ENCODE measurements around the gene CNOT6L. TPM values are rescaled to one million over a fixed set of nuclear protein-coding genes. Genes with fewer than 3 reads are reported as not detected.

The CNOT6L gene
- total and polyA plus RNA-seq, 10 donors: 7.0 to 122 (median 81.6) TPM

- Histone ChIP-seq H3K27me3 (replicated peaks in 1 of 7) (no peaks in the 10 kb centered on the region), H3K4me3 (no peak overlapping the region), H3K36me3 (peaks cover 0 to 72% (median 16%) of the 10 kb centered on the region in 6 donors), H3K9me3 (no peaks in the 10 kb centered on the region), H3K27ac (no peak overlapping the region), H3K4me1 (no peaks in the 10 kb centered on the region)
- WGBS, 5 donors: 88 to 98% (median 95%) methylated on average over 1 of the region's 1 CpG
- intact Hi-C loops (cut with DNase I; ENCODE audit: low total_unique reads): no loop called here
- TF ChIP-seq POLR2AphosphoS5 (IDR thresholded peaks at IDR 0.05): no peak
- no peak for TF ChIP-seq POLR2A (IDR thresholded peaks at IDR 0.05)
- no peak for TF ChIP-seq CTCF (IDR thresholded peaks at IDR 0.05 in 8 of 11, conservative IDR thresholded peaks at IDR 0.05 in 3 of 11)
- no peak for DNase-seq
These were observed 105.3 kb downstream of the CNOT6L start for GRCh38 chr4:77713884-77714283.

- WGBS, 5 donors: 96 to 100% (median 100%) methylated on average over 1 of the region's 1 CpG
- Histone ChIP-seq H3K27ac (no peak overlapping the region), H3K4me1 (no peaks in the 10 kb centered on the region), H3K4me3 (no peak overlapping the region), H3K27me3 (replicated peaks in 1 of 7) (no peaks in the 10 kb centered on the region), H3K9me3 (no peaks in the 10 kb centered on the region), H3K36me3 (peaks cover 0 to 63% (median 12%) of the 10 kb centered on the region in 6 donors)
- TF ChIP-seq POLR2AphosphoS5 (IDR thresholded peaks at IDR 0.05): no peak
- DNase-seq: no peak
- intact Hi-C loops (cut with DNase I; ENCODE audit: low total_unique reads): no loop called here
These were observed 106.5 kb downstream of the CNOT6L start for GRCh38 chr4:77712675-77713074.

GRCh38 chr4:77711469-77711868, 107.7 kb downstream of the CNOT6L start:
- Histone ChIP-seq H3K27ac (no peak overlapping the region), H3K27me3 (replicated peaks in 1 of 7) (no peaks in the 10 kb centered on the region), H3K4me3 (no peak overlapping the region), H3K4me1 (no peaks in the 10 kb centered on the region), H3K36me3 (peaks cover 0 to 54% (median 10%) of the 10 kb centered on the region in 6 donors), H3K9me3 (no peaks in the 10 kb centered on the region)
- WGBS, 5 donors: 69 to 90% (median 76%) methylated on average over 1 of the region's 1 CpG
- peak in 1 of 3 donors; percentile 29 for TF ChIP-seq POLR2AphosphoS5 (IDR thresholded peaks at IDR 0.05)
- no peak for TF ChIP-seq POLR2A (IDR thresholded peaks at IDR 0.05)
- no peak for DNase-seq
- intact Hi-C loops (cut with DNase I; ENCODE audit: low total_unique reads): no loop called here

- Histone ChIP-seq H3K4me1 (no peaks in the 10 kb centered on the region), H3K4me3 (no peak overlapping the region), H3K9me3 (no peaks in the 10 kb centered on the region), H3K27me3 (replicated peaks in 1 of 7) (no peaks in the 10 kb centered on the region), H3K27ac (no peak overlapping the region), H3K36me3 (peaks cover 0 to 52% (median 5%) of the 10 kb centered on the region in 6 donors)
- intact Hi-C loops (cut with DNase I; ENCODE audit: low total_unique reads): no loop called here
- 89 to 100% (median 100%) methylated on average over 1 of the region's 1 CpG for WGBS, 5 donors
- TF ChIP-seq POLR2A (IDR thresholded peaks at IDR 0.05) (no peak), POLR2AphosphoS5 (IDR thresholded peaks at IDR 0.05) (no peak), CTCF (IDR thresholded peaks at IDR 0.05 in 8 of 11, conservative IDR thresholded peaks at IDR 0.05 in 3 of 11) (no peak)
- DNase-seq: no peak
These were observed 108.5 kb downstream of the CNOT6L start for GRCh38 chr4:77710684-77711083.

GRCh38 chr4:77710059-77710458, 109.1 kb downstream of the CNOT6L start:
- Histone ChIP-seq H3K9me3 (no peaks in the 10 kb centered on the region), H3K4me3 (no peak overlapping the region), H3K36me3 (peaks cover 0 to 46% (median 4%) of the 10 kb centered on the region in 6 donors), H3K27ac (no peak overlapping the region), H3K4me1 (no peaks in the 10 kb centered on the region), H3K27me3 (replicated peaks in 1 of 7) (no peaks in the 10 kb centered on the region)
- no peak for DNase-seq
- intact Hi-C loops (cut with DNase I; ENCODE audit: low total_unique reads): no loop called here
- WGBS, 5 donors: 87 to 90% (median 89%) methylated on average over 1 of the region's 1 CpG
- no peak for TF ChIP-seq POLR2A (IDR thresholded peaks at IDR 0.05)
- TF ChIP-seq POLR2AphosphoS5 (IDR thresholded peaks at IDR 0.05): peak in 1 of 3 donors; percentile 13
- TF ChIP-seq CTCF (IDR thresholded peaks at IDR 0.05 in 8 of 11, conservative IDR thresholded peaks at IDR 0.05 in 3 of 11): no peak

Measured in spleen (tissue), 11 donors.